GM12878 (cell line): ENCODE results near the gene SRPK2. TPM values are rescaled to one million over a fixed set of nuclear protein-coding genes. Genes with fewer than 3 reads are reported as not detected.

Experiments
- IKZF1 ChIP-seq: fragments of 450-650 bp; conservative IDR thresholded peaks from 2 replicates; pipeline ENCODE4 v1.6.1; 2017; ENCODE audit warnings: antibody characterized with exemption, mild to moderate bottlenecking
- JUNB ChIP-seq: IDR thresholded peaks from 2 replicates; pipeline ENCODE4 v1.6.1; 2016; ENCODE audit warnings: antibody characterized with exemption, mild to moderate bottlenecking
- NR2F1 ChIP-seq: fragments of 450-650 bp; conservative IDR thresholded peaks from 2 replicates; pipeline ENCODE4 v1.6.1; 2017; ENCODE audit warnings: mild to moderate bottlenecking
- TAF1 ChIP-seq: IDR thresholded peaks from 2 replicates; pipeline ENCODE4 v1.6.1; 2011; ENCODE audit warnings: mild to moderate bottlenecking, low read depth, low read length, borderline replicate concordance
- polyA plus RNA-seq, 11 experiments: library from polyadenylated mRNA; depleted of rRNA in 4 of 11; unstranded in 6 of 11; stranded (reverse) in 5 of 11; fragments of >200 nt; fragmentation: Nextera tagmentation in 4 of 11; fragmentation: Illumina TruSeq in 1 of 11; extraction: Ambion mirVana in 4 of 11; extraction: Trizol in 1 of 11; gene quantifications; 1 replicate in 1 of 11; 2 replicates in 10 of 11; pipeline versions ENCODE4 v1.2.1 to v1.2.3, GENCODE V29; 2011 to 2016; ENCODE audit warnings: inconsistent platforms in 2 of 11, missing spikeins in 2 of 11, low read depth in 1 of 11
- total RNA-seq, 4 experiments: library from RNA; depleted of rRNA in 3 of 4; stranded (reverse); fragments of >200 nt in 3 of 4; fragmentation: Illumina TruSeq in 1 of 4; extraction: Trizol in 1 of 4; gene quantifications; 2 replicates each; pipeline versions ENCODE4 v1.2.1 to v1.2.3, GENCODE V29; 2013 to 2021
- TF ChIP-seq, protein P1 (sequence below): fragments of 450-650 bp; IDR thresholded peaks from 2 replicates; pipeline ENCODE4 v1.6.1; 2016; ENCODE audit warnings: mild to moderate bottlenecking
- TF ChIP-seq, protein P2 (sequence below): IDR thresholded peaks from 2 replicates; pipeline ENCODE4 v1.6.1; 2011; ENCODE audit warnings: low read depth, low read length, improper control_type of control experiment, borderline replicate concordance
- TF ChIP-seq, protein P3 (sequence below): IDR thresholded peaks from 2 replicates; pipeline ENCODE4 v1.6.1; 2011; ENCODE audit warnings: low read depth, mild to moderate bottlenecking, low read length, moderate library complexity, borderline replicate concordance; ENCODE audit errors: extremely low read depth
- TF ChIP-seq, protein P4 (sequence below): fragments of 450-650 bp; IDR thresholded peaks from 2 replicates; pipeline ENCODE4 v1.6.1; 2016; ENCODE audit warnings: mild to moderate bottlenecking, moderate library complexity, borderline replicate concordance

The SRPK2 gene
- total and polyA plus RNA-seq, 10 of the 15 experiments (the other 5 are each of a cell fraction or from before 2014, with no cell fraction given) = 13.2 to 32.8 (median 24.5) TPM

DNA sequence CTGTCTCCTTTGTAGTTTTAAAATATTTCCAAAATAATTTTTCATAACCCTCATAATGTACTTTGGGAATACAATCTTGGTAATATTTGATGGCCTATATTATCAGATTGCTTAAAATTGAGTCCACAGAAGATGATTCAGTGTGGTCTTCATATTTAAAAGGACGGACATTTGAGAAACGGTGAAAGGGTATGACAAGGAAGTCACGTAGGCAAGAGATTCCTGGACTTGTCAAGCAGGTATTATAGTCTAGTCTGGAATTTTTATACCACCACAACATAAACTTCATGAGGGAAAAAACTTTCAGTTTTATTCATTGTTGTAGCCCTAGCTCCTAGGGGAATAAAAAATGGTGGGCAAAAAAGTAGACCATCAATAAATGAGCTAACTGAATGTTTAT, 292.4 kb downstream of the SRPK2 start (continued):
- TF ChIP-seq, protein P1, sequence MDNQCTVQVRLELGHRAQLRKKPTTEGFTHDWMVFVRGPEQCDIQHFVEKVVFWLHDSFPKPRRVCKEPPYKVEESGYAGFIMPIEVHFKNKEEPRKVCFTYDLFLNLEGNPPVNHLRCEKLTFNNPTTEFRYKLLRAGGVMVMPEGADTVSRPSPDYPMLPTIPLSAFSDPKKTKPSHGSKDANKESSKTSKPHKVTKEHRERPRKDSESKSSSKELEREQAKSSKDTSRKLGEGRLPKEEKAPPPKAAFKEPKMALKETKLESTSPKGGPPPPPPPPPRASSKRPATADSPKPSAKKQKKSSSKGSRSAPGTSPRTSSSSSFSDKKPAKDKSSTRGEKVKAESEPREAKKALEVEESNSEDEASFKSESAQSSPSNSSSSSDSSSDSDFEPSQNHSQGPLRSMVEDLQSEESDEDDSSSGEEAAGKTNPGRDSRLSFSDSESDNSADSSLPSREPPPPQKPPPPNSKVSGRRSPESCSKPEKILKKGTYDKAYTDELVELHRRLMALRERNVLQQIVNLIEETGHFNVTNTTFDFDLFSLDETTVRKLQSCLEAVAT = no peak
- no peak for TF ChIP-seq NR2F1
- TF ChIP-seq, protein P2, sequence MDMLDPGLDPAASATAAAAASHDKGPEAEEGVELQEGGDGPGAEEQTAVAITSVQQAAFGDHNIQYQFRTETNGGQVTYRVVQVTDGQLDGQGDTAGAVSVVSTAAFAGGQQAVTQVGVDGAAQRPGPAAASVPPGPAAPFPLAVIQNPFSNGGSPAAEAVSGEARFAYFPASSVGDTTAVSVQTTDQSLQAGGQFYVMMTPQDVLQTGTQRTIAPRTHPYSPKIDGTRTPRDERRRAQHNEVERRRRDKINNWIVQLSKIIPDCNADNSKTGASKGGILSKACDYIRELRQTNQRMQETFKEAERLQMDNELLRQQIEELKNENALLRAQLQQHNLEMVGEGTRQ = no peak
- TF ChIP-seq JUNB = no peak
- TF ChIP-seq, protein P3, sequence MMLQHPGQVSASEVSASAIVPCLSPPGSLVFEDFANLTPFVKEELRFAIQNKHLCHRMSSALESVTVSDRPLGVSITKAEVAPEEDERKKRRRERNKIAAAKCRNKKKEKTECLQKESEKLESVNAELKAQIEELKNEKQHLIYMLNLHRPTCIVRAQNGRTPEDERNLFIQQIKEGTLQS = no peak
- no peak for TF ChIP-seq TAF1
- TF ChIP-seq IKZF1 = no peak
- TF ChIP-seq, protein P4, sequence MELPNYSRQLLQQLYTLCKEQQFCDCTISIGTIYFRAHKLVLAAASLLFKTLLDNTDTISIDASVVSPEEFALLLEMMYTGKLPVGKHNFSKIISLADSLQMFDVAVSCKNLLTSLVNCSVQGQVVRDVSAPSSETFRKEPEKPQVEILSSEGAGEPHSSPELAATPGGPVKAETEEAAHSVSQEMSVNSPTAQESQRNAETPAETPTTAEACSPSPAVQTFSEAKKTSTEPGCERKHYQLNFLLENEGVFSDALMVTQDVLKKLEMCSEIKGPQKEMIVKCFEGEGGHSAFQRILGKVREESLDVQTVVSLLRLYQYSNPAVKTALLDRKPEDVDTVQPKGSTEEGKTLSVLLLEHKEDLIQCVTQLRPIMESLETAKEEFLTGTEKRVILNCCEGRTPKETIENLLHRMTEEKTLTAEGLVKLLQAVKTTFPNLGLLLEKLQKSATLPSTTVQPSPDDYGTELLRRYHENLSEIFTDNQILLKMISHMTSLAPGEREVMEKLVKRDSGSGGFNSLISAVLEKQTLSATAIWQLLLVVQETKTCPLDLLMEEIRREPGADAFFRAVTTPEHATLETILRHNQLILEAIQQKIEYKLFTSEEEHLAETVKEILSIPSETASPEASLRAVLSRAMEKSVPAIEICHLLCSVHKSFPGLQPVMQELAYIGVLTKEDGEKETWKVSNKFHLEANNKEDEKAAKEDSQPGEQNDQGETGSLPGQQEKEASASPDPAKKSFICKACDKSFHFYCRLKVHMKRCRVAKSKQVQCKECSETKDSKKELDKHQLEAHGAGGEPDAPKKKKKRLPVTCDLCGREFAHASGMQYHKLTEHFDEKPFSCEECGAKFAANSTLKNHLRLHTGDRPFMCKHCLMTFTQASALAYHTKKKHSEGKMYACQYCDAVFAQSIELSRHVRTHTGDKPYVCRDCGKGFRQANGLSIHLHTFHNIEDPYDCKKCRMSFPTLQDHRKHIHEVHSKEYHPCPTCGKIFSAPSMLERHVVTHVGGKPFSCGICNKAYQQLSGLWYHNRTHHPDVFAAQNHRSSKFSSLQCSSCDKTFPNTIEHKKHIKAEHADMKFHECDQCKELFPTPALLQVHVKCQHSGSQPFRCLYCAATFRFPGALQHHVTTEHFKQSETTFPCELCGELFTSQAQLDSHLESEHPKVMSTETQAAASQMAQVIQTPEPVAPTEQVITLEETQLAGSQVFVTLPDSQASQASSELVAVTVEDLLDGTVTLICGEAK = no peak
